Measurements from ENCODE around the gene MRPL14. TPM values are rescaled to one million over a fixed set of nuclear protein-coding genes. Genes with fewer than 3 reads are reported as not detected.

The MRPL14 gene
- total and polyA plus RNA-seq, 10 of the 15 experiments (the other 5 are each of a cell fraction or from before 2014, with no cell fraction given): 80.5 to 294 (median 122) TPM

DNA sequence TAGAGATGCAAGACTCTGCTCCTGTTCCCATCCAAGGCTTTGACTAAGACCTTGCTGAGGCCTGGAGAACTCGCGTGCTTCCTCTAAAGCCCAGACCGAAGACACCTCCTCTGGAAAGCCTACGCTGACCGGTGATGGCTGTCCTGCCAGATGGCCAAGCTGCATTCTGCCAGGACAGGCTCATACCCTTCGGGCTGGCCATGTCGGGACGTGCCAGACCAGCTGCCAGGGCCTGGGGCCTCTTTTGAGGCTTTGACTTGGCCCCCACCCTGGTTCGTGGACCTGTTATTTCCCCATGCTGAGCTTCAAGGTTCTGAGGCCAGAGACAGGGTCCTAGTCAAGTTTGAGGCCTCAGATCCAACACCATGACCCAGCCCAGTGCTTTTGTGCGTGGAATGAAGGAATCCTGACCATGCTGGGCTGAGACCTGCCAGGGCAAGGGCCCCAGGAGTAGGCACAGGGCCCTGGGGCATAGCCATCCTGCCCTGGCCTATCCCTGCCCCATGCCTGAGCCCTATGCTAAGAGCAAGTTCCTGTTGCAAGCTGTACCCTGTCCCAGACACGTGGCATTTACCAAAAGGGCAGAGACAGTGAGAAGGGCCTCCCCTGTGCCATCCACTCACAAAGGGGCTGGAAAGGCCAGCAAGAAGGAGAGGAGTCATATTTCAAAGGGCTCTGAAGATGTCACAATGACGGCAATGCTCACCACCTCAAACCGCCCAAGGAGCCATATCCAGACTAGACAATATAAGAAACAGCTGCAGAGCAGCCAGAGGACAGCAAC lies 42.8 kb downstream of the MRPL14 start (continued):
- TF ChIP-seq, protein P1, sequence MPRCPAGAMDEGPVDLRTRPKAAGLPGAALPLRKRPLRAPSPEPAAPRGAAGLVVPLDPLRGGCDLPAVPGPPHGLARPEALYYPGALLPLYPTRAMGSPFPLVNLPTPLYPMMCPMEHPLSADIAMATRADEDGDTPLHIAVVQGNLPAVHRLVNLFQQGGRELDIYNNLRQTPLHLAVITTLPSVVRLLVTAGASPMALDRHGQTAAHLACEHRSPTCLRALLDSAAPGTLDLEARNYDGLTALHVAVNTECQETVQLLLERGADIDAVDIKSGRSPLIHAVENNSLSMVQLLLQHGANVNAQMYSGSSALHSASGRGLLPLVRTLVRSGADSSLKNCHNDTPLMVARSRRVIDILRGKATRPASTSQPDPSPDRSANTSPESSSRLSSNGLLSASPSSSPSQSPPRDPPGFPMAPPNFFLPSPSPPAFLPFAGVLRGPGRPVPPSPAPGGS (IDR thresholded peaks at IDR 0.05; ENCODE audit: borderline replicate concordance, insufficient read depth, low read depth, low read length, poor library complexity, severe bottlenecking): no peak
- TF ChIP-seq PAX8 (IDR thresholded peaks at IDR 0.05) (no peak), ZNF622 (IDR thresholded peaks at IDR 0.05) (no peak)
- TF ChIP-seq, protein P2, sequence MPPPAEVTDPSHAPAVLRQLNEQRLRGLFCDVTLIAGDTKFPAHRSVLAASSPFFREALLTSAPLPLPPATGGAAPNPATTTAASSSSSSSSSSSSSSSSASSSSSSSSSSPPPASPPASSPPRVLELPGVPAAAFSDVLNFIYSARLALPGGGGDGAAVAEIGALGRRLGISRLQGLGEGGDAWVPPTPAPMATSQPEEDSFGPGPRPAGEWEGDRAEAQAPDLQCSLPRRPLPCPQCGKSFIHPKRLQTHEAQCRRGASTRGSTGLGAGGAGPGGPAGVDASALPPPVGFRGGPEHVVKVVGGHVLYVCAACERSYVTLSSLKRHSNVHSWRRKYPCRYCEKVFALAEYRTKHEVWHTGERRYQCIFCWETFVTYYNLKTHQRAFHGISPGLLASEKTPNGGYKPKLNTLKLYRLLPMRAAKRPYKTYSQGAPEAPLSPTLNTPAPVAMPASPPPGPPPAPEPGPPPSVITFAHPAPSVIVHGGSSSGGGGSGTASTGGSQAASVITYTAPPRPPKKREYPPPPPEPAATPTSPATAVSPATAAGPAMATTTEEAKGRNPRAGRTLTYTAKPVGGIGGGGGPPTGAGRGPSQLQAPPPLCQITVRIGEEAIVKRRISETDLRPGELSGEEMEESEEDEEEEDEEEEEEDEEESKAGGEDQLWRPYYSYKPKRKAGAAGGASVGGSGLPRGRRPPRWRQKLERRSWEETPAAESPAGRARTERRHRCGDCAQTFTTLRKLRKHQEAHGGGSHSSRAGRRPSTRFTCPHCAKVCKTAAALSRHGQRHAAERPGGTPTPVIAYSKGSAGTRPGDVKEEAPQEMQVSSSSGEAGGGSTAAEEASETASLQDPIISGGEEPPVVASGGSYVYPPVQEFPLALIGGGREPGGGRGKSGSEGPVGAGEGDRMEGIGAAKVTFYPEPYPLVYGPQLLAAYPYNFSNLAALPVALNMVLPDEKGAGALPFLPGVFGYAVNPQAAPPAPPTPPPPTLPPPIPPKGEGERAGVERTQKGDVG (CRISPR knock-in tag; IDR thresholded peaks at IDR 0.05): no peak

DNA sequence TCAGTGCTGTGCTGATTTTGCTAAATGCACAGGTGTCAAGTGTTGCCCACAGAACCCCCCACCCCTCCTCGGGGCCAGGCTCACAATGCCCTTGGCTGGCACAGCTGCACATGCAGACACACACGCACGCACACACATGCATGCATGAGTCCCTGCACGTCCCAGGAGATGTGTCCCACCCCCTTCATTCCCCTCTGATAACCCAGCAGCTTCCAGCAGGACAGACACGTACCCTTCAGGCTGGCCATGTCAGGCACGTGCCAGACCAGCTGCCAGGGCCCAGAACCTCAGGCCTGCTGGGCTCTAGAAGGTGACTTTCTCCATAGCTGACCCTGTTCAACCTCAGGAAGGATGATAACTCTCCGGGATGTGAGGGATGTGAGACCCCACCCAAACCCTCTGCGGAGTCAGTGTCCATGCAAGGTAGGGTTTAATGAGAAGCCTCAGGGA lies 44.4 kb downstream of the MRPL14 start:
- Histone ChIP-seq H2AFZ (ENCODE audit: control insufficient read depth, low read depth, low read length) (no peak overlapping the region), H3K36me3 (ENCODE audit: control insufficient read depth in 2 of 2, insufficient read depth in 2 of 2, low read length in 1 of 2) (no peaks in the 10 kb centered on the region), H3K79me2 (ENCODE audit: control insufficient read depth, insufficient read depth, low read length) (no peaks in the 10 kb centered on the region), H3K9ac (ENCODE audit: control insufficient read depth, insufficient read depth, low read length) (no peak overlapping the region), H3K9me3 (replicated peaks; ENCODE audit: control insufficient read depth, insufficient read depth, low read length) (no peaks in the 10 kb centered on the region), H3K4me3 (no peak overlapping the region), H3K27ac (ENCODE audit: control insufficient read depth, insufficient read depth) (no peak overlapping the region), H3K4me2 (ENCODE audit: control insufficient read depth, insufficient read depth) (no peak overlapping the region), H4K20me1 (ENCODE audit: control insufficient read depth, insufficient read depth) (no peaks in the 10 kb centered on the region), H3K27me3 (replicated peaks in 1 of 2; ENCODE audit: control insufficient read depth in 2 of 2, insufficient read depth in 2 of 2, low read length in 1 of 2) (no peaks in the 10 kb centered on the region), H3K4me1 (ENCODE audit: control insufficient read depth, insufficient read depth, low read length) (peaks cover 19% of the 10 kb centered on the region)
- 53% methylated on average over 8 of the region's 8 CpGs for WGBS (ENCODE audit: insufficient coverage, insufficient replicate concordance, low lambda C conversion rate, missing lambda C conversion rate)
- FAIRE-seq (no peak), ATAC-seq (no peak), DNase-seq (ENCODE audit: low read depth, low spot score) (no peak)
- no TSS peak for BruUV-seq (replicated peaks)
- RAD21 ChIA-PET (ENCODE audit: unreplicated experiment): no interaction called here
- SMC1A ChIA-PET (ENCODE audit: uncharacterized antibody, unreplicated experiment): interaction anchor here (0.5 to 5.8 kb wide), 2 partner anchors 296 to 360 kb away, joined by 3 to 87 read pairs; no protein-coding TSS in a partner anchor
- intact Hi-C loops (cut with micrococcal nuclease; ENCODE audit: unreplicated experiment) (no loop called here), in situ Hi-C loops (cut with MboI) (no loop called here)
- CTCF ChIA-PET: interaction anchor here (0.8 to 12.9 kb wide), 2 partner anchors 68 to 314 kb away, joined by 3 to 264 read pairs; partner anchors contain the start of gene VEGFA
- POLR2A ChIA-PET: interaction anchor here (0.6 kb wide), 1 partner anchor 1143 kb away, joined by 3 read pairs; no protein-coding TSS in a partner anchor
- TF ChIP-seq, protein P3, sequence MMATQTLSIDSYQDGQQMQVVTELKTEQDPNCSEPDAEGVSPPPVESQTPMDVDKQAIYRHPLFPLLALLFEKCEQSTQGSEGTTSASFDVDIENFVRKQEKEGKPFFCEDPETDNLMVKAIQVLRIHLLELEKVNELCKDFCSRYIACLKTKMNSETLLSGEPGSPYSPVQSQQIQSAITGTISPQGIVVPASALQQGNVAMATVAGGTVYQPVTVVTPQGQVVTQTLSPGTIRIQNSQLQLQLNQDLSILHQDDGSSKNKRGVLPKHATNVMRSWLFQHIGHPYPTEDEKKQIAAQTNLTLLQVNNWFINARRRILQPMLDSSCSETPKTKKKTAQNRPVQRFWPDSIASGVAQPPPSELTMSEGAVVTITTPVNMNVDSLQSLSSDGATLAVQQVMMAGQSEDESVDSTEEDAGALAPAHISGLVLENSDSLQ (IDR thresholded peaks at IDR 0.05): no peak
- peak in 1 of 2 experiments; percentile 26; a peak in 1 of 4 replicates for TF ChIP-seq BHLHE40 (IDR thresholded peaks at IDR 0.05; ENCODE audit: borderline replicate concordance in 1 of 2, low read depth in 2 of 2, low read length in 1 of 2)

All from GM12878 (cell line).